ENCODE results near the gene MRPS5.

Gene MRPS5

GRCh38 chr2:95059656-95060370 lies 61.8 kb downstream of the MRPS5 start:
- DNase-seq, result no peak

DNA sequence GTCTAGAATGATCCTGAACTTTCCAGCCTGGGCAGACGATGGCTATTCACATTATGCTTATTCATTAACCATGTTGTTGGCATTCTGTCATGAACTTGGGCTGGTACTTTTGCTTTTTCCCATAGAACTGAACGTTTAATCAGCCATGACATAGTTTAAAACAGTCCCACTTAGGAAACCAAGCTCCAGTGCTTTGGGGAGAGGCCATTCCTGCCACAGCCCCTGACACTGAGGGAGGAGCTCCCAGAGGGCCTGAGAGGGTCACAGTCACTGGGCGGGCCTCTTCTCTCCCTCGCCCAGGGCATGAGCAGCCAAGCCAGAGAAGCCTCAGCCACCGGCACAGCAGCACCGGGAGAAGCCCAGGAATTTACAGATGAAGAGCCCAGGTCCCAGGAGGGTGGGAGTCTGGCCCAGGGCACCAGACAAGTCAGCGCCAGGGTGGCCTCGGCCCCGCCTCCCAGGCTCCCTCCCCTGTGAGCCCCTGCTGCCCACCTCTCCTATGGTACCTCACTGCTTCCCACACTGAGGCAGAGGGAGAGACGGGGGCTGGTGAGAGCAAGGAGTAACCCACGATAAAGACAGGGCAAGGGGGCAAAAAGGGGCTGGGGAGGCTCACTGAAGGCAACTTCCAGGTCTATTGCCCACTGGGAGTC lies 62.5 kb downstream of the MRPS5 start:
- no peak for DNase-seq

- DNase-seq, result no peak
Observed at GRCh38 chr2:95058466-95058988, 63.1 kb downstream of the MRPS5 start.

DNA sequence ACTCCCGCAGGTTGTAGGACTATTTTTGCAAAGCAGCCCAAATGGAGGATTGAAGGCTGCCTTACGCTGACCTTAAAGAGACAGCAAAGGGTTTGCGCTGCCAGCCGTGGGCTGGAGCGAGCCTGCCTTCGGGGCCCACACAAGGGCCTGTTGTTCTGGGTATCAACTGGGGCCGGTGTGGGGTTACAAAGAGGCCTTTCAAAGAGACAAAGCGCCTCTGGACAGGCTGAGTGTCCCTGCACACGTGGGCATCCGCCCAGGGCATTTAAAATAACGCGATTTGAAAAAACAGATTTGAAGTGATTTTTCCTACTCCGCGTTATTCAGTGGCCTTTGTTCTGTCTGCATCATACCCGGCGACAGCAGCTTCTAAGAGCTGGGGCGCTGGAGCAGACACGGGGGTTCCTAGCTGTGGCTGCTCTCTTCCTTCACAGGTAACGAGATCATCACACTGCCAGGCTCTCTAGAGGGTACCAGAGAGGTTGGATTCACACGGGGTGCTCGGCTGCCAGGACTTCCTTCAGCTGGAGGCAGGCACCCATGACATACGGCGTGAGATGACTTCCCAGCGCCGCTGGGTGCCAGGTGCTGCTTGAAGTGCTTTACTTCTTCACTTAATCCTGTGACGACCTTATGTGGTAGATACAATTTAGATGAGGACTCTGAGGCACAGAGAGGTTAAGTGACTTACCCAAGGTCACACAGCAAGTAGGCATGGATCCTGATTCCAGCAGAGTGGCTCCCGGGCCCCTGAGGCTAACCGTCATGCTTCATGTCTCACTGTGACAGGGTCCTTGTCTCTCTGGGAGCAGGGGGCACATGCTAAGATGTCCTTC lies 63.9 kb downstream of the MRPS5 start:
- no peak for DNase-seq

GRCh38 chr2:95056461-95057459 lies 64.8 kb downstream of the MRPS5 start:
- no peak for DNase-seq

DNA sequence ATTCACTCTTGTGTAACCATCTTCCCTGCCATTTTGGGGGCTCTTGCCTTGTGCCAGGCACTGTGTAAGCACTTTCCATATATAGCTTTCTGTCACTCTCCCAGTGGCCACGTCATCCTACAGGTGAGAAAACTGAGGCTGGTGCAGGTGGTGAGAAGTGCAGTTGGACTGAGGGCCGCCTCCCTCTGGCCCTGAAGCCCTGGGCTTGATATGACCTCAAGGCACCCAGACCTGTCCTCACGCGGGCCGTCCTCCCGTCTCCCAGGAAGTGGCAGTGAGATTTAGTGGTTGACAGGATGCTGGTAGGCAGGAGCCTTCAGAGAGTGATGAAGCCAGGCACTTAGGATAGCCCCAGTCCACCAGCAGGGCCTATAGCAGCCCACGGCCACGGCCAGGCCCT lies 65.6 kb downstream of the MRPS5 start:
- no peak for DNase-seq

GRCh38 chr2:95055262-95055661 lies 66.3 kb downstream of the MRPS5 start:
- no peak for DNase-seq

- DNase-seq, result no peak
Observed at GRCh38 chr2:95054016-95054415, 67.6 kb downstream of the MRPS5 start.

- DNase-seq, result no peak
Observed at GRCh38 chr2:95053543-95053942, 68.1 kb downstream of the MRPS5 start.

GRCh38 chr2:95052804-95053479 lies 68.7 kb downstream of the MRPS5 start:
- DNase-seq, result no peak

DNA sequence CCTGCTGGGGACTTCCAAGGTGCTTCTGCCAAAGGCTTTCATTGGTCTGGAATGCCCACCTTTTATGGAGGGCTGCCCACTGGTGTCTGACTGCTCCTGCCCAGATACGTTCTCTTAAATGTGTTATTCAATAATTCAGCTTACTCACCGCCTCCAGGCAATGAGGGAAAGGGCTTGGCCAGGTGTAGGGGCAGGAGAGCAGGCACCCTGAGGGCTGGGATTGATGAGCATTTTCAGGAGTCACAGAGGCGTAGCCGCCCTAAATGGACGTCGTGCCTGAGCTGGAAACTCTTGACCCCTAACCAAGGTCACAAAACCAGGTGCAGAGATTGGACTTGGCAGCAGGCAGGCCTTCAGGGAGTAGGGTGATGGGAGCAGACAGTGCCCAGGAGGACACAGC lies 69.3 kb downstream of the MRPS5 start:
- DNase-seq, result no peak

GRCh38 chr2:95051626-95052025 lies 70.0 kb downstream of the MRPS5 start:
- no peak for DNase-seq

- DNase-seq, result no peak
Observed at GRCh38 chr2:95050385-95051300, 71.0 kb downstream of the MRPS5 start.

GRCh38 chr2:95049961-95050360 lies 71.6 kb downstream of the MRPS5 start:
- no peak for DNase-seq

GRCh38 chr2:95049683-95049955 lies 72.0 kb downstream of the MRPS5 start:
- no peak for DNase-seq

- no peak for DNase-seq
Observed at GRCh38 chr2:95048825-95049682, 72.6 kb downstream of the MRPS5 start.

GRCh38 chr2:95047629-95048510 lies 73.7 kb downstream of the MRPS5 start:
- no peak for DNase-seq

DNA sequence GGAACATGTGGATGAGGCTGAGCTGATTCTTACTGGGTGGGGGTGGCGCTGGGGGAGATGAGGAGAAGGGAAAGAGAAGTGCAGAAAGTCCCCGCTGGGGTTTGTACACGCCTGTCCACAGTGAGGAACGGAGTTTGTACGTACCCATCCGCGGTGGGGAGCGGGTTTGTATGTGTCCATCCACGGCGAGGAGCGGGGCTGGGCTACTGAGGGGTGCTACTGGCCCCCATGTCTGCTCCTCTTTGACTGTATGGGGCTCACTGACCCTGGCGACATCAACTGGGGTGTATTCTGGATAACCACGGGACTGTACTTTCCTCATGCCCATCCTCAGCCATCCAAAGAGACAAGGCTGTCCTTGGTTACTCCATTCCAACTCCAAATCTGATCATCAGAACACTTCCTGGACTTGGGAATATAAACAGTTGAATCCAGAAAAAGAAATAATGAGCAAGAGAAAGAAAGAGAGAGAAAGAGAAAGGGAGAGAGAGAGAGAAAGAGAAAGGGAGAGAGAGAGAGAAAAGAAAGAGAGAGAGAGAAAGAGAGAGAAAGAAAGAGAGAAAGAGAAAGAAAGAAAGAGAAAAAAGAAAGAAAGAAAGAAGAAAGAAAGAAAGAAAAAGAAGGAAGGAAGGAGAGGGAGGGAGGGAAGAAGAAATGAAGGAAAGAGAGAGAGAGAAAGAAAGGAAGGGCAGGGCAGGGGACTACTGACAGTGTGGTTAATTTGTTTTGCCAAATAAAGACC lies 75.1 kb downstream of the MRPS5 start:
- DNase-seq, result no peak

All from effector CD4-positive, alpha-beta T cell (primary cell).